Heart left ventricle (tissue), 16 donors: ENCODE data around the gene CENPU. TPM values are rescaled to one million over a fixed set of nuclear protein-coding genes. Genes with fewer than 3 reads are reported as not detected.

Experiments used
- ATAC-seq, 4 donors: fragments of 200-7000 bp; cut with Tn5 transposase; one replicate each; pipeline ENCODE4 v1.9.1; 2020 to 2022; ENCODE audit warnings: moderate library complexity in 4 of 4, mild to moderate bottlenecking in 3 of 4, moderate number of reproducible peaks in 1 of 4
- DNase-seq, 5 donors: peaks; one replicate each; pipeline ENCODE4 v3.0.0-alpha.2; 2020
- H3K27ac ChIP-seq, 12 donors: fragments of 200-600 bp; sonication (generic) in 4 of 12; one replicate each; pipeline versions ENCODE4 v1.5.0 to v1.8.0; 2016 to 2022; ENCODE audit warnings: mild to moderate bottlenecking in 2 of 12
- H3K27me3 ChIP-seq, 9 donors: fragments of 200-600 bp; sonication (generic) in 2 of 9; one replicate each; pipeline versions ENCODE4 v1.5.1 to v1.8.0; 2016 to 2022; ENCODE audit warnings: mild to moderate bottlenecking in 3 of 9
- H3K36me3 ChIP-seq, 9 donors: fragments of 200-600 bp; sonication (generic) in 2 of 9; one replicate each; pipeline versions ENCODE4 v1.5.0 to v1.8.0; 2018 to 2022; ENCODE audit warnings: mild to moderate bottlenecking in 2 of 9
- H3K4me1 ChIP-seq, 12 donors: fragments of 200-600 bp; sonication (generic) in 4 of 12; one replicate each; pipeline versions ENCODE4 v1.5.0 to v1.8.0; 2016 to 2022; ENCODE audit warnings: mild to moderate bottlenecking in 3 of 12
- H3K4me3 ChIP-seq, 12 donors: fragments of 200-600 bp; sonication (generic) in 4 of 12; one replicate each; pipeline versions ENCODE4 v1.5.0 to v1.8.0; 2017 to 2022; ENCODE audit warnings: mild to moderate bottlenecking in 9 of 12, moderate library complexity in 4 of 12
- H3K9me3 ChIP-seq, 12 donors: fragments of 200-600 bp; sonication (generic) in 4 of 12; one replicate each; pipeline versions ENCODE4 v1.5.0 to v1.8.0; 2016 to 2022; ENCODE audit warnings: mild to moderate bottlenecking in 1 of 12
- CTCF ChIP-seq, 12 donors: fragments of 200-600 bp; sonication (generic) in 4 of 12; IDR thresholded peaks; one replicate each; pipeline versions ENCODE4 v1.5.0 to v1.8.0; 2018 to 2022; ENCODE audit warnings: antibody characterized with exemption in 12 of 12, mild to moderate bottlenecking in 5 of 12
- POLR2A ChIP-seq, 2 donors: fragments of 450-650 bp; IDR thresholded peaks; one replicate each; pipeline ENCODE4 v1.6.1; 2017; ENCODE audit warnings: antibody characterized with exemption in 2 of 2, mild to moderate bottlenecking in 2 of 2, moderate library complexity in 2 of 2
- WGBS, 4 donors: extraction: QIAGEN DNeasy Blood & Tissue Kit in 2 of 4; methylation state at CpG; one replicate each; pipeline versions ENCODE4 v1.1.5 to v1.1.7; 2013 to 2018; 5-methylcytosine and 5-hydroxymethylcytosine counted together
- intact Hi-C, 10 donors: fragments of 100-400 bp; cut with DNase I; formaldehyde crosslinking; loops; one replicate each; pipeline versions ENCODE4 v1.11.1 to v1.14.2; 2022
- polyA plus RNA-seq, 2 donors: library from polyadenylated mRNA; stranded (reverse); fragments of 200-250 nt; gene quantifications; one replicate each; pipeline ENCODE4 v1.2.3, GENCODE V29; 2013
- total RNA-seq, 9 donors: library from RNA; depleted of rRNA in 2 of 9; stranded (reverse); fragments of >200 nt in 2 of 9; fragmentation: NEBNext Ultra II Directional in 3 of 9; extraction: Animal tissue kit (Norgen Biotek cat#: 25700) in 3 of 9; gene quantifications; one replicate each; pipeline versions ENCODE4 v1.1.0 to v1.2.4, GENCODE V29; 2016 to 2023
- donor health status: ischemic (EF 13 %, LVEDD 7.1; RV severe dilation, severe dysfunction).
- donor health status: healthy with polysubstance abuse.
- donor health status: DM: no; HTN: yes; CAD: no.
- donor health status: DM: no; HTN: no; CAD: no.
- donor health status: ischemic (EF 25% LVEDD 6.9; RV normal size, moderate dysfunction).
- donor health status: ischemic (EF 25% LVEDD 5.7; RV mildly dilated, moderate dysfunction).
- donor health status: healthy.
- donor health status: DM: yes; HTN: yes; CAD: no.
- donor health status: ischemic (EF 35%, LVEDD 5.7; RV mildly dilated, moderate dysfunction).
- donor health status: nonischemic (EF 11% LVEDD 7.7; RV severe dilation, severe dysfunction).
- donor health status: DM: yes; HTN: yes; CAD: no.
- donor health status: PGD.
- donor health status: ischemic (EF 29% LVEDD 5.4; RV normal size, mild dysfunction).
- donor health status: nonischemic (EF 23%, LVEDD 6.1; RV moderate dilation, normal function).

The CENPU gene
- total and polyA plus RNA-seq, 11 donors: 0.36 to 7.1 (median 1.2) TPM

- no peaks in the 10 kb centered on the region for H3K9me3 ChIP-seq
- H3K36me3 ChIP-seq: peaks cover 0 to 38% (median 0%) of the 10 kb centered on the region in 9 donors
- H3K4me3 ChIP-seq: peak overlapping the region; percentile 47 to 95 (median 86)
- H3K27me3 ChIP-seq: no peaks in the 10 kb centered on the region
- TF ChIP-seq CTCF (IDR thresholded peaks at IDR 0.05): no peak
- TF ChIP-seq POLR2A (IDR thresholded peaks at IDR 0.05): no peak
- peaks cover 5 to 60% (median 53%) of the 10 kb centered on the region in 12 donors for H3K4me1 ChIP-seq
- peak; percentile 20 to 64 (median 61) for ATAC-seq
- 0 to 1% (median 1%) methylated on average over 40 to 52 of the region's 52 CpGs for WGBS, 4 donors
- intact Hi-C loops: loop anchor here (1.0 to 10.0 kb wide), 16 partner anchors 84 to 386 kb away; partner anchors contain the start of genes CENPU (in 8 of the 10), IRF2 (in 4 of the 10) and ACSL1 (in 1 of the 10)
- DNase-seq: peak; percentile 80 to 87 (median 80)
- H3K27ac ChIP-seq: peak overlapping the region; percentile 89 to 99 (median 98)
These were observed 85.4 kb downstream of the CENPU start for GRCh38 chr4:184648313-184649025.

GRCh38 chr4:184648054-184648312 lies 85.9 kb downstream of the CENPU start:
- H3K4me3 ChIP-seq: peak overlapping the region; percentile 47 to 95 (median 86)
- H3K4me1 ChIP-seq: peaks cover 5 to 63% (median 55%) of the 10 kb centered on the region in 12 donors
- H3K36me3 ChIP-seq: peaks cover 0 to 38% (median 0%) of the 10 kb centered on the region in 9 donors
- WGBS, 4 donors: 2 to 8% (median 3%) methylated on average over 6 of the region's 6 CpGs
- DNase-seq (no peak), ATAC-seq (no peak)
- intact Hi-C loops: loop anchor here in 9 of 10 donors (2.0 to 10.0 kb wide), 15 partner anchors 84 to 386 kb away; partner anchors contain the start of genes CENPU (in 7 of the 9), IRF2 (in 4 of the 9) and ACSL1 (in 1 of the 9)
- no peaks in the 10 kb centered on the region for H3K27me3 ChIP-seq
- TF ChIP-seq POLR2A (IDR thresholded peaks at IDR 0.05): no peak
- TF ChIP-seq CTCF (IDR thresholded peaks at IDR 0.05): no peak
- H3K27ac ChIP-seq: peak overlapping the region in 11 of 12 donors; percentile 91 to 99 (median 98)
- no peaks in the 10 kb centered on the region for H3K9me3 ChIP-seq

GRCh38 chr4:184647266-184648053 lies 86.4 kb downstream of the CENPU start:
- DNase-seq: no peak
- intact Hi-C loops: loop anchor here in 9 of 10 donors (2.0 to 10.0 kb wide), 15 partner anchors 85 to 385 kb away; partner anchors contain the start of genes CENPU (in 7 of the 9), IRF2 (in 4 of the 9) and ACSL1 (in 1 of the 9)
- Histone ChIP-seq H3K36me3 (peaks cover 0 to 41% (median 0%) of the 10 kb centered on the region in 9 donors), H3K4me1 (peaks cover 5 to 68% (median 58%) of the 10 kb centered on the region in 12 donors), H3K4me3 (peak overlapping the region; percentile 47 to 95 (median 86)), H3K27ac (peak overlapping the region in 11 of 12 donors; percentile 91 to 99 (median 98)), H3K27me3 (no peaks in the 10 kb centered on the region), H3K9me3 (no peaks in the 10 kb centered on the region)
- 57 to 62% (median 59%) methylated on average over 7 of the region's 7 CpGs for WGBS, 4 donors
- ATAC-seq: no peak
- no peak for TF ChIP-seq POLR2A (IDR thresholded peaks at IDR 0.05)
- no peak for TF ChIP-seq CTCF (IDR thresholded peaks at IDR 0.05)
